T follicular helper cell (primary cell): ENCODE measurements around the gene TNNT1.
"Not testable (repeated sequence)": the region's sequence is repeated elsewhere in the genome, so short reads cannot be mapped to it uniquely, and the experiment has no call there.

Experiments
- DNase-seq: peaks from one replicate; pipeline ENCODE4 v3.0.0-alpha.2; 2020; ENCODE audit warnings: low read depth

Gene TNNT1

GRCh38 chr19:55169136-55169535 lies 20.1 kb upstream of the TNNT1 start:
- no peak for DNase-seq

- DNase-seq, result peak; percentile 56
These were observed 17.7 kb upstream of the TNNT1 start, which contains the start of gene DNAAF3 for GRCh38 chr19:55166530-55167268. Gene DNAAF3, minus strand, starts transcription at chr19:55166613. Its CDS starts 200 bp downstream, at chr19:55166413.

GRCh38 chr19:55165952-55166529 lies 17.0 kb upstream of the TNNT1 start:
- peak; percentile 25 for DNase-seq

GRCh38 chr19:55161571-55162322 lies 12.7 kb upstream of the TNNT1 start:
- DNase-seq, result no peak

GRCh38 chr19:55160986-55161365 lies 12.0 kb upstream of the TNNT1 start:
- DNase-seq, result no peak

- DNase-seq, result peak; percentile 82
These were observed 11.4 kb upstream of the TNNT1 start for GRCh38 chr19:55160128-55160985.

GRCh38 chr19:55158848-55159749 lies 10.1 kb upstream of the TNNT1 start:
- DNase-seq, result no peak

- no peak for DNase-seq
These were observed 9.4 kb upstream of the TNNT1 start for GRCh38 chr19:55158423-55158822.

- DNase-seq, result no peak
These were observed 8.3 kb upstream of the TNNT1 start, which contains the start of gene TNNI3 for GRCh38 chr19:55157064-55157908. Gene TNNI3, minus strand, starts transcription at chr19:55157732. Its CDS starts 143 bp downstream, at chr19:55157589.

GRCh38 chr19:55156202-55157063 lies 7.4 kb upstream of the TNNT1 start:
- DNase-seq, result no peak

GRCh38 chr19:55155784-55156183 lies 6.8 kb upstream of the TNNT1 start:
- not testable (repeated sequence) for DNase-seq

GRCh38 chr19:55153652-55154264 lies 4.8 kb upstream of the TNNT1 start:
- DNase-seq, result no peak

- no peak for DNase-seq
These were observed 3.0 kb upstream of the TNNT1 start for GRCh38 chr19:55152017-55152416.

GRCh38 chr19:55147545-55148251 lies 1.3 kb downstream of the TNNT1 start:
- DNase-seq, result no peak

- DNase-seq, result no peak
These were observed 2.2 kb downstream of the TNNT1 start for GRCh38 chr19:55146705-55147273.

GRCh38 chr19:55146078-55146704 lies 2.8 kb downstream of the TNNT1 start:
- DNase-seq, result no peak

GRCh38 chr19:55145232-55145631 lies 3.8 kb downstream of the TNNT1 start:
- DNase-seq, result no peak
